Medulla oblongata (tissue), 1 donor: ENCODE data around the gene RUNX3.
"Not testable (repeated sequence)": the region's sequence is repeated elsewhere in the genome, so short reads cannot be mapped to it uniquely, and the experiment has no call there.

Experiments
- DNase-seq: peaks from one replicate; pipeline ENCODE4 v3.0.0-alpha.2; 2015; ENCODE audit errors: extremely low spot score

The RUNX3 gene

DNA sequence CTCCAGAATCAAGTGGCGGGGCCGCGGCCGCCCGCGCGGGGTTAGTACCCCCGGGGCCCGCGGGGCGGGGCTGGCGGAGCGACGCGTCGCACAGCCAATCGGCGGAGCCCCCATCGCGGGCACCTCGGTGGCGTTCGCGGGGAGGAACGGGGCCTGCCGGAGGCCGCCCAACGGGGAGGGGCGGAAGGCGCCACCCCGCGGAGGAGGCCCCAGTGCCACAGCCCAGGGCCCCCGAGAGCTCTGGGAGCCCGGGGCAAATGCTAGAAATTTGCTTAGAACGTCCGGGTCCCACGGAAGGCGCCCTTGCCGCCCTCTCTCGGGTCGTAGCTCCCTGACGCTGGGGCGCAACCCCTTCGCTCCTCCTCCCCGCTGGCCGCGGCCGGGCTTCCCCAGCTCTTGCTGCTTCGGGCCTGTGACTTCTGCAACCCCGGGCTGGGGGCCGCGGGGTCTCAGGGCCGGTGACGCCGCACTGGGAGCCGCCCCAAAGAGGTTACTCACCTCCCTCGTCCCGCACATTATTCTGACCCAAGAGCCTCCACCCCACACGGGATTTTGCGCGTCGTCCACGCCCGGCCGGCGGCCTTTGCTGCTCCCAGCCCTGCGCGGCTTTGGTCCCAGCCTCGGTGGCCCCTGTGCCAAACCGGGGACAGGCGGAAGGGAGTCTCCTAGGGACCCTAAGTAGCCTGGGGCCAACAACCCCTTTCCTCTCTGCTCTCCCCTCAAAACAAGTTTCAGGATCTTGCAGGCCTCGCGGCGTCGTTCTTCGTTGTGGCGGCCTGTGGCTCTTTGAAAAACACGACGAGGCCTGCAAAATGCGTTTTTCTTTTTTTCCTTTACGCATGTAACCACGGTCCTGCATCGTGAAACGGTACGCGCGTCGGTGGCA is at the start of gene RUNX3:
TSS of gene RUNX3 (minus strand) at position 17 of the 886 bp plus-strand sequence. CDS start 408 bp downstream, outside the sequence.
- DNase-seq = peak; percentile 55

DNA sequence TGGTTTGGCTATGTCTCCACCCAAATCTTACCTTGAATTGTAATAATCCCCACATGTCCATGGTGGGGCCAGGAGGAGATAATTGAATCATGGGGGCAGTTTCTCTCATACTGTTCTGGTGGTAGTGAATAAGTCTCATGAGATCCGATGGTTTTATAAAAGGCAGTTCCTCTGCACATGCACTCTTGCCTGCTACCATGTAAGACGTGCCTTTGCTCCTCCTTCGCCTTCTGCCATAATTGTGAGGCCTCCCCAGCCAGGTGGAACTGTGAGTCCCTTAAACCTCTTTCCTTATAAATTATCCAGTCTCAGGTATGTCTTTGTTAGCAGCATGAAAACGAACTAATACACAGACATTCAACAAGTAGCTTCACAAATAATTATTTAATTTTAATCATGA is 49.2 kb upstream of the RUNX3 start:
- DNase-seq = not testable (repeated sequence)

DNA sequence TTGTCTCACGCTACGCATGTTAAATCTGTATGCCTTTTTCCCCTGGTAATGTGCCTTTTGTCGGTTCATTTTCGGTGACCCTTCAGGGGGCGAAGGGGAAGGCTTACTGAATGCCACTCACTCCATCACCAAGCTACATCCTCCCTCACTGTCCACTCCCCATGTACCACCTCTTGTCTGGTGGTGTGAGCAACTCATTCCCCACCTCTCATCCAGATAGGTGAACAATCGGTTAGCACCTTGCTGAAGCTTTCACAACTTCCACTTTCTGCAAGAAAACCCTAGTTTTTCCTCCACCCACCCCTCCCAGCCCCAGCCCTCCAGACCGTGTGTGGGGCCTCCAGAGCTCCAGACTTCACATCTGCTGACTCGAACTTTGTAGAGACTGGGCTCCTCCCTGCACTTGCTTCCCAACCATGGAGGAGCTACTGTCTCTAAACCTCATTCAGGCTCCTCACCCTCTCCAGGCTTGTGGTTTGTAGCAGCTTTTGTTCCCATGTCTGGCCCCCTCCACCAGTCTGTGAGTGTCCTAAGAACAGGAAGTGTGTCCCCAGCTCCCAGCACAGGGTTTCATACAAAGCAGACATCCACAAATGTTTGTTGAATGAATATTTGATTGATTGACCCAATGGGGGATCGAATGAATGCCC is 48.4 kb upstream of the RUNX3 start:
- DNase-seq = no peak

DNA sequence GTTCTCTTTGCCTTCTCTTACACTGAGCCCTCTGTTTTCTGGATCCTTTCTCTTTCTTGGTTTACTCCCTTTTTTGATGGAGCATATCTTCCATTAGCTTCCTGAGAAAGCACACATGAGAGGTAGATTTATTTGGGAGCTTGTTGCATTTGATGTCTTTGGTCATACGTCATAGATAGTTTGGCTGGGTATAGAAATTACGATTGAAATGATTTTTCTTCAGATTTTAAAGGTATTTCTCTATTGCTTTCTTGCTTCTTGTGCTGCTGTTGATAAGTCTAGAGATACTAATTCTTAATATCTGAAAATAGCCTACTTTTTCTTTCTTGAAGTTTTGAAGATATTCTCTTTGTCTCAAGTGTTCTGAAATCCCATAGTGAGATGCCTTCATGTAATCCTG is 45.3 kb upstream of the RUNX3 start:
- DNase-seq = no peak

DNA sequence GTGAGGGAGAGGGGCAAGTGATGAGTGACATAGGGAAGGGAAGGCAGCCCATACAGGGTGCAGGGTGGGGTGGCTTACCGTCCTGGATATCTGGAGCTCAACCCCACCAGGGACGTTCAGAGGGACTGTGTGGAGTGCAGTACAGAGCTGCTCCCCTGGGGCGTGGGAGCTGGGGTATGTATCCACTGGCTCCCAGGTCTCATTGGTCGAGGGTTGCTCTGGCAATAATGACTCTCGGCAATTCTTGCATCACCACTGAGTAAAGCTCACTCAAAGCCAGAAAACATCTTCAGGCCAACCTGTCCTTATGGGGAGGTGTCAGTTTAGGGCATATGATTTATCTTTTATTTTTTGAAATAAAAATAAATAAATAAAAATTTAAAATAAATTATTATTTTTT is 43.2 kb upstream of the RUNX3 start:
- no peak for DNase-seq

DNA sequence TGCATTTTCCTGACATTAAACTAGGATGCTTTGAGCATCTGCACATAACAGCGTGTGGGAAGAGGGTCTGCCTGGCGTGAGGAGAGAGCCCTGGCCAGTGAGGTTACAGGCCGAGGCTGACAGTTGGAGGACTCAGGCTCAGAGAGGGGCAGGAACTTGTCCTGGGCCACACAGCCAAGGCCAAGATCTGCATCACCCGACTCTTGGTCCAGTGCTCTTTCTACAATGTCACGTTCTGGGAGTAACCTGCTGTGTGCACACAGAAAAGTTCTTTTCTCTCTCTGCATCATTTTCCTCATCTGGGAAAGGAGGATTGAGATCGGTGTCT is 42.8 kb upstream of the RUNX3 start:
- DNase-seq = no peak

DNA sequence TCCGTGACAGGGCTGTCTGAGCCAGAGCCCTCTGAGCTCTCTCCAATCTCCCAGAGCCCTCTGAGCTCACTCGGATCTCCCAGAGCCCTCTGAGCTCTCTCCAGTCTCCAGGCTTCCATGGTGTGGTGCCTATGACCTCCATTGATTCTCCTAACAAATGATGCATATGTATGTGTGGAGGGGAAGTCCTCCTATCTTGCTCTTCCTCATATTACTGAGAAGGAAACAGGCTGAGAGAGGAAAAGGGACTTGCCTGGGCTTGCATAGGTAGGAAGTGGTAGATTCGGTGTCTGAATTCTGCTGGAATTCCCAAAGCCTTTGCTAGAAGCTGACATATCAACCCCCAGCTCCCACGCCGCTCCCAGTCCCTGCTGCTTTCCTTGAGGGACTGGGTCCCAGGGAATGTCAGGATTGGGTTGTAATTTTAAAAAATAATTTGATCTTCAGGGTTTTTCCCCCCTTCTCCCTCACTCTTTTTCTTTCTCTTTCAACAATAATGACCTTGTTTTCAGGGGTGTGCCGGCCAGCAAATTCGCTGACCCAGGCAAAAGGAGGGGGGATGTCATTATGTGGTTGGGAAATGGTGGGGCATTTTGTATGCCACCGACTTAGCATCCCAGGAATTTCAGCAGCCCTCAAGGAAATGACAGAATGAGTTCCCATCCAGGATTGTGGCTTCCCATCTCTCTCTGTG is 42.3 kb upstream of the RUNX3 start:
- no peak for DNase-seq

DNA sequence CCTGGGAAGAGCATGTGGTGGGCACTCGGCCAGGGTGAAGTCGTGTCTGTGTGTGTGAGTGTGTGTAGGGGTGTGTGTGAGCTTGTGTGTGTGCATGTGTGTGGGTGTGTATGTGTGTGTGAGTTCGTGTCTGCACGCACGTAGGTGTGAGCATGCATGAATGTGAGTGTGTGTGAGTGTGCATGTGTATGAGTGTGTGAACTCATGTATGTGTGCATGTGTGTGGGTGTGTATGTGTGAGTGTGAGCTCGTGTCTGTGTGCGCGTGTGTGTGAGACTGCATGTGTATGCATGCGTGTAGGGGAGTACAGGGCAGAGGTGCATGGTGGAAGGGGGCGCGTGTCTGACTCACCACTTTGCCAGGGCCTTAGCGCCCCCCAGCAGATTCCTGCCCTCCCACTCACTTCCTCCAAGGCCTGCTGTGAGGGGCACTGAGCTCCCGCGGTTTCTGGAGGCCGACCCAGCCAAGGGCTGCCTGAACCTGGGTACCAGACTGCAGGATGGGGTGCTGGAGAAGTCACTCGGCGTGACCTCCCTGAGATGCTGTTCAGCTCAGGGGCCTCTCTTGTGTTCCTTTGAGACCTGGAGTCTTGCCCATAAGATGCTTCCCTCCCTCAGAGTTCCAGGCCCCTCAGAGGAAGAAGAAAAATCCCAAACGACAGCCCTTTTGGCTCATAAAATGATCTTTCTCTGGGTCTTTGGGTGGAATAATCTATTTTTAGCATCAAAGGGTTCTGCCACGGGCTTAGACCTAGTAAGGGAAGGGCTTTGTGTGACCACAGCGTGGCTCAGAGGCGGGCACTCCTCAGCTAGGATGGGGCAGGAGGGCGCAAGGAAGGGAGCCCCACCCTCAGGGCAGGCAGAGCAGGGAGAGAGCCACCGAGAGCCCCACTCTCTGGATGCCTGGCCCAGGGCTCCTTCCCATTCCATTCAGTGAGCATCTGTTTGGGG is 41.1 kb upstream of the RUNX3 start:
- DNase-seq = no peak

DNA sequence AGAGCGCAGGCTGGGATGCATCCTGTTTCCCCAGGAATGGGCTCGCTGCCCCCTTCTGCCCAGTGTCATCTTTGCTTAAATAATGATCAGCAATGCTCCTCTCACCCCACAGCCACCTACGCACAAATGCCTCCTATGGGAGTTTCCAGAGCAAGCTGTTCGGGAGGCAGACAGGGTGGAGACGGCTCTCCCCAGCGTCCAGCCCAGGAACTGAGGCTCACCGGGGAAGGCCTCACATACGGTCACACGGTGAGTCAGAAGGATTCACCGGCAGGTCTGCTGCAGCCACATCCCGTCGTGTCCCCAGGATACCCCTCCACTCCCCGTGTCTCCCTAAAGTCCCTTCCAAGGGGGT is 40.3 kb upstream of the RUNX3 start:
- DNase-seq = no peak

DNA sequence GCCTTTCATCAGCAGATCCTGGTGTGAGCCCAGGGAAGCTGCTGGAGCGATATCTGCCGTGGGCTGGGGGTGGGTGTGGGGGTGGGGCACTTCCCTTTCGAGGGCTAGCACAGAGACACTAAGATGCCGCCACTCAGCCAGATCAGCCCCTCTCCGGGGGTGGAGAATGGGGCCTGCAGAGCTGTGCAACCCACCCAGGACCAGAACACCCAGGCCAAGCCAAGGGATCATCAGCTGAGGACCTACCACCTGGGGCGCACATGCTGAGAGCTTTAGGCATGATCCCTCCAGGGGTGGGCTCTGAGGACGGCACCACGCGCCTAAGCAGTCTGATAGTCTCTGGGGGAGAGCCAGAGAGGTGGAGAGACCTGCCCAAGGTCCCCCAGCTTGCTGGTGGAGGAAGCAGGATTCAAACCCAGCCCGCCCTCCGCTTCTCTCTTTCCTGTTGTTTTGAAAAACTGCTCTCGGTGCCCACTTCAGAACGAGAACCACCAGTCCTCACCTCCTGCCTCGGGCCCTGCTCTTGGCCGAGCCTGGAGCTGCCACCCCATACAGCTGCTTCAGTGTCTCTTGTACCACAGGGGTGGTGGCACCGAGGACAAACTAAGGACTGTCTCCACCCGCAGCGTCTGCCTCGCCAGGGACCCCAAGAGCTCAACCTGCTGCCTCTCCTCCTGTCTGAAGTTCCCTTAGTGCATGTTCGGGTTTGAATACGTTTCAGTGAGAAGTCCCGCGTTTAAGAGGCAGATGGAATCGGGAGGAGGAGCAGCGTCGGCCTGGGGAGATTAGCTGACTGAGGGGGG is 39.7 kb upstream of the RUNX3 start:
- DNase-seq = no peak

DNA sequence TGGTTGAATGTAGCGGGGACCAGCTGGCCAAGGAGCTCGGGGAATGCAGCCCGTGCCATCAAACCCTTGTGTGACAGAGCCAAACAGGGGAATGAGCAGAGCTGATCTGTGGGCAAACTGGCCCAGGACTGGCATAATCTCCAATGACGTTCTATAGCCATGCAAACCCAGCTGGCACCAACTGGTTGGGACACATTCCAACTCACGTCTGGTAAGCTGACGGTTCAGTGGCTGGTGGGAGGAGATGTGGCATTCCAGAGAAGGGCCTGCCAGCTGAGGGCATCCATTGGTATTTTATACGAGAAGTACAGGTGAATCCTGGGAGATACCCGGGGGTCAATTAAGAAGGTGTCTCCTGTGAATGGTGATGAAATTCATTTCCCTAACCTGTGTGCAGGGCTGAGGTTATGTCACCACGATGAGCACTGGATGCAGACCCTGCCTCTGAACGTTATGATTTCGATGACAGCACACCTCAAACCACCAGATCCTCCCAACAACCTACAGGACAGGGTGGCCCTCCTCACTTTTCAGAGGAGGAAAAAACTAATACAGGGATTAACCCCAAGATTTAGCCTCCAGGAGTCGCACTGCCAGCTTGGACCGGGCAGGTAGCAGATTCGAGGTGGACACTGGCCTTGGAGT is 39.0 kb upstream of the RUNX3 start:
- DNase-seq = no peak

DNA sequence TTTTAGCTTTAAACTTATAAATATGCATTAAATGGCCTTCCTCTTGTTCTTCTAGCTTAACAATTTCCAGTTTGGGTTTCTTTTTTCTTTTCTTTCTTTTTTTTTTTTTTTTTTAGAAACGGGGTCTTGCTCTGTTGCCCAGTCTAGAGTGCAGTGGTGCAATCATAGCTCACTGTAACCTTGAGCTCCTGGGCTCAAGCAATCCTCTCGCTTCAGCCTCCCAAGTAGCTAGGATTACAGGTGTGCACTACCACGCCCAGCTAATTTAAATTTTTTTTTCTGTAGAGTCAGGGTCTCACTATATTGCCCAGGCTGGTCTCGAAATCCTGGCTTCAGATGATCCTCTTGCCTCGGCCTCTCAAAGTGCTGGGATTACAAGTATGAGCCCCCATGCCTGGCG is 37.9 kb upstream of the RUNX3 start:
- DNase-seq = no peak

DNA sequence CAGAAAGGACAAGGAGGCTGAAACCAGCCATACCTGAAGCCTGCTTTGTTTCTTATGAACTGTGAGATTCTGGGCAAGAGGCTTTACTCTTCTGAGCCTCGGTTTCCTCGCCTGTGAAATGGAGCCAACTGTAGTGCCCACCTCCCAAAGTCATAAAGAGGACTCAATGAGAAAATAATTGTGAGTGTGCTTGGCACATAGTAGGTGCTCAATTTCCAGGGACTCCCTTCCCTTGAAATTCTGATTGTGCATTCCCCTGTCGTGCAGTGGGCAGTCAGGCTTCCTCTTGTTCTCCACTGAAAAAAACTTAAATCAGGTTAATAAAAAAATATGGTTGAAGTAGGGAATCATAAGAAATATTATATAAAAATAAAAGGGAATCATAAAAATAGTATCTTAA is 37.5 kb upstream of the RUNX3 start:
- no peak for DNase-seq

DNA sequence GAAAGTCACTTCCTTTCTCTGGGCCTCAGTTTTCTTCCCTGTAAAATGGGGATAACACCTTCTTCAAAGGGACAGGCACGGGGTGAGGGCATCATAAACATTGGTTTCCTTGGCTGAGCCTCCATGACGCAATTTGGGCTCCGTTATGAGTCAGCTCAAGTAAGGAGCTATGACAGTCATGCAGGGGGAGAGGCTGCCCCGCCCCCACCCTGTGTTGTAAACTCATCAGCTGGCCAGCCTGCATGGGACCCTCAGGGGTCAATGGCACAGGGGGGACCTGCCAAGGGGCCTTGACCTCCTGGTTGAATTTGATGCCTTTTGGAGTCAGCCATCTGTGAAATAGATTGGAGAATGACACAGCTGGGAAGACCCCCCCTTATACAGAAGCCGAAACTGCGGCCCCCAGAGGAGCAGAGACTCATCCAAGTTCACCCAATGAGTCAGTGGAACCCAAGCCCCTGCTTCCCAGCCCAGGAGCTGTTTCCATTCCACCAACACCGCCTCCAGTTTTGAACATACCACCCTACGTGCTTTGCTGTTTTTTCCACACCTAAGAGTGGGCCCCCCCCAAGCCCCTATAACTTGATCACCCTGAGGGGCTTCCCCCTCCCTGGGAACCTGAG is 36.8 kb upstream of the RUNX3 start:
- DNase-seq = no peak

DNA sequence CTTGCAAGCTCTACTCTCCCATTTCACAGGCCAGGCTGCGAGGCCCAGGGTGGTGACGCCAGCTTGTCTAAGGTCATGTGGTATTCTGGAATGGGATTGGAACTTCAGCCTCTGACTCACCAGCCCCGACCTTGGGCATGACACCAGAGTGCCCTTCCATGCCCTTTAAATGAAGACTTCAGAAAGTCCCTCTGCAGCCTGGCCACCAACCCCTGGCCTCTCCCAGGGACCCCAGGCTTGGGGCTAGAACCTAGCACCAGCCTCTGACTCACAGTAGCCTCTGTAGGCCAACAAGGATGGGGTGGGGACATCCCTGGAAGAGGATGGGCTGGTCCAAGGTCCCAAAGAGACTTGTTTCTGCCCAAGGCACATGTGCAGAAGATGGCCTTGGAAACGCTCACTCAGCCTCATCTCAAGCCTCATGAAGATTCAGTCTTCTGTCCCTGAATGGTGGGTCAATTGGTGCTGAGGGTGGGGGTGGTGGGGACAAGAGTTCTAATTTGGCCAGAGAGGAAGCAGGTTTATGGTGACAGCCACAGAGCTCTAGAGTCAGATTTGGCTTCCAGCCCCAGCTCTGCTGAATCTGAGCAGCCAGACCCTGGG is 36.1 kb upstream of the RUNX3 start:
- no peak for DNase-seq

DNA sequence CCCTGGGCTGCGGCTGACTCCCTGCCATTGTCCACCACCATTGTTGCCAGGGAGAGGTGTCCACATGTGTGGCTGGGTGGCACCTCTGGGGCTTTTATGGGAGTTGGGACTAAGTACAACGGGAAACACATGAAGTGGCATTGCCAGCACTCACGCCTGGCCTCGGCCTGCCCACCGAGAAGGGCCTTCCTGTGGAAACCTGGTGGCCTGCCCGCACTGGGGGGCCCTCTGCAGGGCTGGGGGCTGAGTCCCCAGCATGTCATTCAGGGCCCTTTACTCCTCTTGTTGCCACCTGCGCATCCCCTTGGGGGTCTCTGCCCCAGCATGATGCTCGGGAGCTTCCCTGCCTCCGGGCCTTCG is 35.5 kb upstream of the RUNX3 start:
- DNase-seq = no peak

DNA sequence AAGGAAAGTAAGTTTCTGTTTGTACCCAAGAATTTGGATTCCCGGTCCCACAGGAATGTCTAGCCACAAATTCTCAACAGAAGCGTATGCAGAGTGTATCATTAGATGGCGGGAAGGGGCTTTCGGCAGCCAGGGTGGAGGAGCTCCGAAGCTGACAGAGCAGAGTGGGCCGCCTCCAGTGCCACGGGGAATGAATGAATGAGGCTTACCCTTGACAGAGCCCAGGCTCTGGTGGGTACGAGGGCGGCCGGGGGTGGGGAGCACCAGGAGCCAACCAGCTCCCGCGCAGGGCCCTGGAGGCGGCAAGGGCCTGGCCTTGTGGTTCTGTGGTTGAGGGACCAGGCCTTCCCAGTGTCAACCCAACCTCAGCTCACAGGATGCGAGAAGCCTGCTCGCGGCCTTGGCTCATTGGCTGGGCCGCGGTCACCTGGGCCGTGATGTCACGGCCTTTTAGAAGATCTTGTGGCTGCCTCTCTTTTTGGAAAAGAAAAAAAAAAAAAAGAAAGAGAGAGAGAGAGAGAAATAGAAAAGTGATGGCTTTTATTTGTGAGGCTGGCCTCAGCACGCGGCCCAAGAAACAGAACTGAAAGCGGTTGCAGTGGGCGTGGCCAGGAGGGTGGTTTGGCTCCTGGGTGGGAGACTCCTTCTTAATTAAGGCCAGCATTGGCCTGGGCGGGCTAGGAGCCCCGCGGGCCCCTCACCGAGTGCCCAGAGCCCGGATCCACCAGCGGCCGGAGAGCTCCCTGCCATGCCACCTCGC is 34.9 kb upstream of the RUNX3 start:
- DNase-seq = peak; percentile 14

DNA sequence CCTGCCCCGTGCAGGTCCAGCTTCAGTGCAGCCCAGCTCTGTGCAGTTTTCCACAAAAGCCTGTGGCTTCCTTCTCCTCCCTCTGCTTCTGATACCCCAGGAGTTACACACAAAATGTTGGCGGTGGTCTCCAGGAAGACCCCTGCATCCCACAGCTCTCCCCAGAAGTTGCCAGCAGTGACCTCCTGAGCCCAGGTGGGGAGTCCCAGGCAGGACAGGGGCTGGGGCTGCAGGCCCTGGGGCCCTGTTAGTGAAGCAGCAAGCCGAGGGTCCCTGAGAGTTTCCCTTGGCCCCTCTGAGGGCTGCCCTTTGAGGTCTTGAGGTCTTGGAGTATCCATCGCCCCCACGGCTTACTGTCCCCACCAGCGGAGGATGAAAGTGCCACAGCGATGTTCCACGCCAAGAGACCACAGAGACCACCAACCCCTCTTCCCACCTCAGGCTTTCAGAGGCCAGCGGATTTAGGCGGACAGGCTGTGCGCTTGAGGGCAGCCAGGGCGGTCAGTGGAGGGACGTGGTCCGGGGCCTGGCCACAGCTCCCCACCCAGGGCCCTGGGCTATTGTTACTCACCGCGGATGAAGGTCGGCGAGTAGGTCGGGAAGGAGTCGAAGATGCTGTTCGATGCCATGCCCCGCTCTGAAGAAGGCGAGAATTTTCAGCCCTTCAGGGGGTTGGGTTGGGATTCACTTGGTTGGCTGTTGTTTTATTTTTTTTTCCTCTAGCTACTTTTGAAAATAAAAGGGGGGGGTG is 34.0 kb upstream of the RUNX3 start:
- DNase-seq = no peak
